ENCODE measurements around the gene PRUNE2.
A peak's percentile ranks its signal among the peaks of the same experiment; 100 is the strongest.
"Not testable (repeated sequence)": the region's sequence is repeated elsewhere in the genome, so short reads cannot be mapped to it uniquely, and the experiment has no call there.

The PRUNE2 gene, protein sequence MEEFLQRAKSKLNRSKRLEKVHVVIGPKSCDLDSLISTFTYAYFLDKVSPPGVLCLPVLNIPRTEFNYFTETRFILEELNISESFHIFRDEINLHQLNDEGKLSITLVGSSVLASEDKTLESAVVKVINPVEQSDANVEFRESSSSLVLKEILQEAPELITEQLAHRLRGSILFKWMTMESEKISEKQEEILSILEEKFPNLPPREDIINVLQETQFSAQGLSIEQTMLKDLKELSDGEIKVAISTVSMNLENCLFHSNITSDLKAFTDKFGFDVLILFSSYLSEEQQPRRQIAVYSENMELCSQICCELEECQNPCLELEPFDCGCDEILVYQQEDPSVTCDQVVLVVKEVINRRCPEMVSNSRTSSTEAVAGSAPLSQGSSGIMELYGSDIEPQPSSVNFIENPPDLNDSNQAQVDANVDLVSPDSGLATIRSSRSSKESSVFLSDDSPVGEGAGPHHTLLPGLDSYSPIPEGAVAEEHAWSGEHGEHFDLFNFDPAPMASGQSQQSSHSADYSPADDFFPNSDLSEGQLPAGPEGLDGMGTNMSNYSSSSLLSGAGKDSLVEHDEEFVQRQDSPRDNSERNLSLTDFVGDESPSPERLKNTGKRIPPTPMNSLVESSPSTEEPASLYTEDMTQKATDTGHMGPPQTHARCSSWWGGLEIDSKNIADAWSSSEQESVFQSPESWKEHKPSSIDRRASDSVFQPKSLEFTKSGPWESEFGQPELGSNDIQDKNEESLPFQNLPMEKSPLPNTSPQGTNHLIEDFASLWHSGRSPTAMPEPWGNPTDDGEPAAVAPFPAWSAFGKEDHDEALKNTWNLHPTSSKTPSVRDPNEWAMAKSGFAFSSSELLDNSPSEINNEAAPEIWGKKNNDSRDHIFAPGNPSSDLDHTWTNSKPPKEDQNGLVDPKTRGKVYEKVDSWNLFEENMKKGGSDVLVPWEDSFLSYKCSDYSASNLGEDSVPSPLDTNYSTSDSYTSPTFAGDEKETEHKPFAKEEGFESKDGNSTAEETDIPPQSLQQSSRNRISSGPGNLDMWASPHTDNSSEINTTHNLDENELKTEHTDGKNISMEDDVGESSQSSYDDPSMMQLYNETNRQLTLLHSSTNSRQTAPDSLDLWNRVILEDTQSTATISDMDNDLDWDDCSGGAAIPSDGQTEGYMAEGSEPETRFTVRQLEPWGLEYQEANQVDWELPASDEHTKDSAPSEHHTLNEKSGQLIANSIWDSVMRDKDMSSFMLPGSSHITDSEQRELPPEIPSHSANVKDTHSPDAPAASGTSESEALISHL (N-terminal part only)

DNA sequence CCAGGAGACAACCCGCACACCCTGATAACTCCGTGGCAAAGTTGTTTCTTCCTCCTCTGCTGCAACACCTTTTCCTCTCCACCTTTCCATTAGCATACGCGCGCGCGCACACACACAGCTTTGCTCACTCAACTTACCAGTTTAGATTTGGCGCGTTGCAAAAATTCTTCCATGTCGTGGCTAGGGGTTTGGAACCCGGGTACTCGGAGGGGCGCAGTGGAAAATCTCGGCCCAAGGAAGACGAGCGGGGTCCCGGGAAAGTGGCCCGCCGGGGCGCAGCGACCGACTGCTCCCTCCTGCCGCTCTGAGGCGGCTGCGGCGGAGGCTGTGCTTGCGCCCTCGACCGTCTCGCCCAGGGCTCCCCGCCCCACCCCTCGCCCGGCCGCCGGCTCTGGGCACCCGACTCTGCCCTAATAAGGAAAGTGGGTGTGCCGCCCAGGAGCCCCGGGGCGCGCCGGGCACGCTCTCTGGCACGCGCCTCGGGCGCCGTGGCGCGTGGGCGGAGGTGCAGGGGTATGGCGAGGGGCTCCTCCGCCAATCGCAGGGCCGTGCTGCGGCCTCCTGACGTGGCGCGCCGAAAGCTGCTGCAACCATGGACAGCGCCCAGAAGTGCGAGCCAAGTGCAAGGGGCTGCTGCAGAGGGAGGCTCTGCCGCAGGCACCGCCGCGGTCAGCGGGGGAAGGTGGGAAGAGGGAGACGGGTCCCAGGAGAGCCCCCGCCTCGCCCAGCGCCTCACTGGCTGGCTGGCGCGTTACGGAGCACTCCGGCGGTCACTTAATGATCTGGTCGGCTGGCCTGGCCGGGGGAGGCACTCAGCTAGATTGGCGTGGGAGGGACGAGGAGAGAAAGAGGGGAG, at the start of gene PRUNE2:
TSS of gene PRUNE2 (minus strand) at position 324 of the 856 bp plus-strand sequence. CDS start at position 173, 151 bp downstream.
- DNase-seq (ENCODE audit: low read depth) = peak; percentile 31

DNA sequence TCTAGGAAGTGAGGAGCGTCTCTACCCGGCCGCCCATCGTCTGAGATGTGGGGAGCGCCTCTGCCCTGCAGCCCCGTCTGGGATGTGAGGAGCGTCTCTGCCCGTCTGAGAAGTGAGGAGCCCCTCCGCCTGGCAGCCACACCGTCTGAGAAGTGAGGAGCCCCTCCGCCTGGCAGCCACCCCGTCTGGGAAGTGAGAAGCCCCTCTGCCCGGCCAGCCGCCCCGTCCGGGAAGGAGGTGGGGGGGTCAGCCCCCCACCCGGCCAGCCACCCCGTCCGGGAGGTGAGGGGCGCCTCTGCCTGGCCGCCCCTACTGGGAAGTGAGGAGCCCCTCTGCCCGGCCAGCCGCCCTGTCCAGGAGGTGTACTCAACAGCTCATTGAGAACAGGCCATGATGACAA, 49.5 kb upstream of the PRUNE2 start:
- not testable (repeated sequence) for DNase-seq (ENCODE audit: low read depth)

DNA sequence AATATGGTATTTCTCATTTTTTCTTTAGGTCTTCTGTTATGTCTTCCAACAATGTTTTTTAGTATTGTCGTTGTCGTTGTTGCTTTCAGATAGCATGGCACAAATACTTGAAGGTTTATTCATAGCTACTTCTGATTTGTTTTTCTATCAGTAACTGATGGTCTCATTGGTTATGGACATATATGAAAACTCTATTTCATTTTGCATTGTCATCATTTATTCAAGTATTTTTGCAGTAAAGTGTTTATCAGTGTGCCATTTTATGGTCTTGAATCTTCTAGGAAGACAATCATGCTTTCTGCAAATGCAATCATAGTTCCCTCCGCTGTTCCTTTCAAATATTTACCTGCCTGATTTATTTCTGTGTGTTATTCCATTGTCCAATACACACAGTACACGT, 44.0 kb upstream of the PRUNE2 start:
- no peak for DNase-seq (ENCODE audit: low read depth)

DNA sequence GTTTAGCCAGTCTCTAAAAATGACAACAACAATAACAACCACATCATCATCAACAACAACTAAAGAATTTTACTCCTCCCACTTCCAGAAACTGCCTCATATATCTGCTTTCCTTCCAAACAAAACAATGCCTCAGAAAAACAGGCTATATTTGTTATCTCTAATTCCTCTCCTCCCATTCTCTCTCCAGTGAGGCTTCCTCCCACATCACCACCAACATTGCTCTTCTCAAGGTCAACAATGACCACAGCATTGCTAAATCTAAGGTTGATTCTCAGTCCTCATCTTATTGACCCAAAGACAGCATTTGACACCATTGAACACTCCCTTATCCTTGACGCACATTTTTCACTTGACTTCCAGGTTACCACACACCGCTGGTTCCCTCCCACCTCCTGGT, 38.1 kb upstream of the PRUNE2 start:
- DNase-seq (ENCODE audit: low read depth) = no peak

DNA sequence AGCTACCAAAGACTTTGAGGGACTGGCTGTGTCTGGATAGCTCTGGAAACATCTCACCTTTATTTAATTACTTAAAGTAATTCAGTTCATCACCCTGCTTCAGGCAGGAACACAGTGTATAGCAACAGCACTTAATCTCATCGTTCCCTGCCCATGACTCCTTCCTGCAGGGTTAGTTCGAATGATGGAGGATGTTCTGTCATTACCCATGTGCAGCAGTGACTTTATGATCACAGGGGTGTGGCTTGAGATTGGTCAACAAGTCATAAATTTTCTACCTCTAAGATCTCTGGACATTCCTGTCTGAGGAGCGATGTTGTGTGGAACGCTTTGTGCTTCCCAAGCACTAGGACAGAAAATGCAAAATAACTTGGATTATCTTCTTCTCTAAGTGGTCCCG, 37.1 kb upstream of the PRUNE2 start:
- no peak for DNase-seq (ENCODE audit: low read depth)

DNA sequence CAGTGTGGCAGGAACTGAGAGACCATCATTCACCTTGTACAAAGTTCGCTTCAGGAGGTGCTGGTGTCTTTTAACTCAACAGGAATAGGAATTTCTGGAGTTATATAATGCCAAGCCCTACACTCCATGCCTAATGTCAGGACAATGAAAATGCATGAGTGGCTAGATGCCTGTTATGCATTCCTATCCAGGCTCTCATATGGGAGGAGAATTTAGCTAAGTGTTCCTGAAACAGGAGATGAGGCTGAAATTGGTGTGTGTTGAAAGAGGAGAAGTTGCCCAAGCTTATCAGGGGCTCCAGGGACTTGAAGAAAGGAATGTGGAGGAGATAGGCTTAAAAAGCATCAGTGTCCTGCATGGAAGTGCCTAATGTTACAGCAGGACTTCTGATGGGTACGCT, 26.8 kb upstream of the PRUNE2 start:
- no peak for DNase-seq (ENCODE audit: low read depth)

DNA sequence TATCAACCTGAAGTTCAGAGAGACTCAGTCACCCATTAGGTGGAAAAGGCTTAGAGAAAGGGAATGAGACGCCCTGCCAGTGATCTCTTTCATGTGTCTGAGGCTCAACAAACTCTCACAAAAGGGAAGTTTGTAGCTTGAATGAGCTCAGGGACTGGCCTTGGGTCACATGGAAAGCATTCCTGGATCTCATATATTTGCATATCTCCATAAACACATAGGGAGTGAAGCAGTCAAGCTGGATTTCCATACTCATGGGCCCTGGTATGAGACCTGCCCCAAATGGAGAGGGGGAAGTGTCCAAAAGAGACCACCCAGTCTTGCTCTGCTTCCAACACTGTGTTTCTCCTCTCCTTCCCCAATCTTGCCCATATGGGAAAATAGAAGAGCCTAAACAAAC, 26.4 kb upstream of the PRUNE2 start:
- DNase-seq (ENCODE audit: low read depth) = no peak

DNA sequence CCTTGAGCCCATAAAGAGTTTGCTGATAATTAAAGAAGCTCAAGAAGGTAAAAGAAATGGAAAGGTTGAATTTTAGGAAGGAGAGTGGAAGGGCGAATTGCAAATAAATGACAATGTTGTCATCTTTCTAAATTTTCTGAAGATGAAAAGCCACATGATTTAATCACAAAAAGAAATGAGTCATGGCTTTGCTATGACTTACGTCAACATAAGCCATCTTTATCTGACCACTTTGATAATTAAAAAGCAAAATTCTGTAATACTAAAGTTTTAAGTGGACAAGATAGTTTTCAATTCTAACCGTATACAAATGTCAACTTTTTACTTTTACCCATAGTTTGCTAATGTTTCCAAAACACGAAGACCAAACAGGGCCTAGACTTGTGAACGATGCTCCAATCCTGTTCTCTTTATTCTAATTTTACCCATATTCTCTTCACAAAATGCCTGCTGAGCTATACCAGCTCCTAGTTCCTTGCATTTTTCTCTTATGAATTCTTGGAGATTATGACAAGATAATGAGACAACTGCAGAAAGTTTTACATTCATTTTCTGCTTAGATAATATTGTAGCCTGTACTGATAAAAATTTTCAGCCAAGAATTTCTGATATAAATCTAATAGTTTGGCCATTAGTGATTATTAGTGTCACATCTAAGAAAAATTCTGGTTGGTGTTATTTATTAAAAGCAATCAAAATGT, 21.8 kb upstream of the PRUNE2 start:
- DNase-seq (ENCODE audit: low read depth) = no peak

DNA sequence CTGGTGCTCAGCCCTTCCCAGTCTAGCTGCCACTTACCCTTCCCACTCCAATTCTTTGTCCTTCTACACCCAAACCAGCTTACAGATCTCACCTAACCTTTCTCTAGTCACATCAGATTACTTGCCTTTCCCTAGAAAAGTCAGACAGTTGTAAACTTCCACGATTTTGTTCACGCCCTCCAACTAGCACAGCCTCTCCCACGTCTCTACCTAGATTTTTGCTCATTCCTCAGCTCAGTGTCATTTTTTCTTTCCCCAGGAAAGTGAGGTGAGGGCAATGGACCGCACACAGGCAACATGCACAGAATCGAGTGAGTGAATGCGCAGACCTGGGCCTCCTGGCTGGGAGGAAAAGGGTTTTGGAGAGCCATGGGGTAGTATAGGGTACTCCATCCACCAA, 20.9 kb upstream of the PRUNE2 start:
- no peak for DNase-seq (ENCODE audit: low read depth)

DNA sequence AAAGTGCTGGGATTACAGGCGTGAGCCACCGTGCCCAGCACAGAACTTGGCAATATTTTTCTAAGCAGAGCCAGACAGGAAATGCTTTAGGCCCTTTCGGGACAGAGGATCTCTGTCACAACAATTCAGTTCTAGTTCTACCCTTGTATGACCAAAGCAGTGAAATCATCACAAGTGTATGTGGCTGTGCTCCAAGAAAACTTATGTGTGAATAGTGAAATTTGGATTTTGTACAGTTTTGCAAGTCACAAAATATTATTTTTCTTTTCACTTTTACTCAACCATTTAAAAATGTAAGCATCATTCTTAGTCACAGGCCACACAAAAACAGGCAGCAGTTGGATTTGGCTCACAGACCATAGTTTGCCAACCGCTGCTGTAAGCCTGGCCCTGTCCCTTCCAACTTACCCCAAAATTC, 20.4 kb upstream of the PRUNE2 start:
- DNase-seq (ENCODE audit: low read depth) = no peak

DNA sequence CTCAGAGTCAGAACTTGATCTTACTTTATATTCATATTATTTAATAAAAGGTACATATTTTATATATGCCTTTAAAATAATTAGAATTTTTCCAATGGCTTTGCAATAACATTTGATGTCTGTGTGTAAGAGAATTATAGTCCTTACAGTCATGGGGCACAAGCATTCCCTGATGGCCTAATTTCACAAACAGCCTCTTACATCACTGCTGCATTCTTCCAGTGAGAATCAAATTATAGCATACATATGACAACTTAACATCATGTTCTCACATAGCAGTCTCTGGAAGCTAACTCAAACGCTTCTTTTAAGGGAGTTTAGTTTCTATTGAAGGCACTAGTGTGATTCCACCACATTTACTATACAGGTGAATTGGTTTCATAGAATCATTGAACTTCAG, 15.3 kb upstream of the PRUNE2 start:
- no peak for DNase-seq (ENCODE audit: low read depth)

DNA sequence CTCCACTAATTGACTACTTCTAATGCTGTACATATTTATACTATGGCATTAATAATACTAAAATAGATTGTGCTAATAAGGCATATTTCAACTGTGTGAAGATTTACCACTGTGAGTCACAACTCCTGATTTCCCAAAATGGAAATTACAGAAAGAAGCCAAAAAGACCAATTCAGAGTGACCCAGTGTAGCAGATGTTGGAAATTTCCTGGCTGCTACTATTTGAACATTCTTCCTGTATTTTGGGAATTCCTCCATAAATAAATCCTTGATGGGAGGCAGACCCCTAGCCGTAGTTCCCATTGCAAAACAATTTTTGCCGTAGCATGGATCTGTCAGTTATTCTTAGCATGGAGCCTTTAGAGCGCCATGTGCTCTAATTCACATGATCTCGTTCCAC, 11.4 kb upstream of the PRUNE2 start:
- DNase-seq (ENCODE audit: low read depth) = no peak

DNA sequence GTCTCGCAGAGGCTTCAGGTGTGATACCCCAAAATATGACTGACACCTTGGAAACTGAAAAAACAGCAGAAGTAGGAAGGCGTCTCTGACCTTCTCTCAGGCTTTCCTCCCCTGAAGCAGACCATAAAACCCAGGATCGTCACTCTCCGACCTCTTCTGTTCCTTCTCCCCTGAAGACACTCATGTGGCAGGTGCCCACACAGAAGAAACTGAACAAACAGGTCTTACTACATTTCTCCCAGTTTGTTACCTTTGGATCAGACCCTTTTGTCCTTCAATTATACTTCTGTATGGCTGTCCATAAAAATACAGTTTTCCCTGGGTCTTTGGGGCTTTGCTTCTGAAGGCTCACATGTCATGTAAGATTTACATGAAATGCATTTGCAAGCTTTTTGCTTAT, 10.3 kb upstream of the PRUNE2 start:
- no peak for DNase-seq (ENCODE audit: low read depth)

DNA sequence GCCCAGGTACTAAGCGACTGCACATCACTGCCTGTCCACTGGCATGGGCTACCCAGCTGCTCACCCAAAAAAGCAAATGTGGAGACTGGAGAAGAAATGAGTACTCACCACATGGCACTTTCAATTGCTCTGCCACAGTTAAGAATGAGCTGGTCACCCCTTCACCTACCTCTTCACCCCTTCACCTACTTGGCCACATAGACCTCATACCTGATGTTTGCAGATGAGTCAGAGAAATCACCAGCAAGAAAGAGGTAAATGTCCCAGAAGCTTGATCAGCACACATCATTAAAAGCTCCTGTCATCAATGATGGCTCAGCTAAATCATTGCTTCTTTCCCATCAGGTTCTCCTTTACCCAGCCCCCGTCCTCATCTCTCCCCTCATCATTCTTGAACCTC, 7.6 kb upstream of the PRUNE2 start:
- no peak for DNase-seq (ENCODE audit: low read depth)

DNA sequence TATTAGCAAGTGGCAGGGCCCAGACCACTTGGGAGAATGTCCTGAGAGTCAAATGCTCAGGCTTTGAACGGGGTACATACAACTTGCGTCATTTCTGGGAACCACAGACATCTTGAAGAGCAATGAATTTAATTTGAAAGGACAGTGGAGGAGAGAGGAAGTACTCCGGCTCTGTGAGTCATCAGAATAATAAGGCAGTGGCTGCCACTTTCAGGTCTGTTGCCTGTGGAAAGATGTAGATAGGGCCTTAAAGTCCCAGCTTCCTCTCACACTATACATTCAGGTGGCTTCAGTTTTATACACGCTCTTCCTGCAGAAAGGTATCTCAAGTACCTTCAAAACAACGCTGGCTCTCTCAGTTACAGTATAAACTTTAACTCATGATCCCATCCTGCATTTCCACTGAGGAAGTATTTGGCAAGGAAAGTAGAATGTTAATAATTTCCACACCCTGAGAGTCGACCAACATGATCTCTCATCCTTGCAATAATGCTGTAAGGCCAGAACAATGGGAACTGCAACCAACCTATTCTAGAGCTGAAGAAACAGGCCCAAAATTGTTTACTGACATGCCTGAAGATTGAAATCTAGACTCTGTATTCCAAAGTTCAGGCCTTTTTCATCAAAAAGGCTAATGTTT, 6.8 kb upstream of the PRUNE2 start:
- DNase-seq (ENCODE audit: low read depth) = no peak

DNA sequence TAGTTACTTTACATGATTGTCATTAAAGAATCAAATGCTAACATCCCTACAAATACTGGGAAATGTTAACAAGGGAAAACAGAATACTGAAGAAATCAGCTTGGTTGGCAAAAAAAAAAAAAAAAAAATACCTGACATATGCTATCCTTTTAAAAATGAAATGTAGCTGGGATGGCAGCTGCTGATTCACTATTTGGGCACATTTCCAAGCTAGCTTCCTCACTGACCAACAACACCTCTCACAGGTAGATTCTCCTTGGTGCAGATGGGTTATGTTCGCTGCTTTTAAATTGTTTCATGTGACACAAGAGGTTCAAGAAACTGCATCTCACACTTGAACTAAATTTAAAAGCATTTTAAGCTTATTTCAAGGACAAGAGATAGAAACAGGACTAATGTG, 6.1 kb upstream of the PRUNE2 start:
- no peak for DNase-seq (ENCODE audit: low read depth)

DNA sequence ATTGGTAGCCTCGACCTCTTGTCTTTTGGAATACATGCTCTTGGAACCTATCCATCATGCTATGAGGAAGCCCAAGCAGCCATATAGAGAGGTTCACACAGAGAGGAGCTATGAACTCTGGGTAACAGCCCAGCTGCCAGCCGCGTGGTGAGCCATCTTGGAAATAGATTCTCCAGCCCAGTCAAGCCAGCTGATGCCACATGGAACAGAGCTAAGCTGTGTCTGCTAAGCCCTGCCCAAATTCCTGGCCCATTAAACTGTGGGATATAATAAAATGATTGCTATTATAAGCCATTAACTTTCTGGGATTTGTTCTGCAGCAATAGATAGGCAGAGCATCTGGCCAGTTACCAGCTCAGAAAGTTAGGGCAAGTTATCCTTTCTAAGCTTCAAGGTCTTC, 4.9 kb upstream of the PRUNE2 start:
- DNase-seq (ENCODE audit: low read depth) = no peak

DNA sequence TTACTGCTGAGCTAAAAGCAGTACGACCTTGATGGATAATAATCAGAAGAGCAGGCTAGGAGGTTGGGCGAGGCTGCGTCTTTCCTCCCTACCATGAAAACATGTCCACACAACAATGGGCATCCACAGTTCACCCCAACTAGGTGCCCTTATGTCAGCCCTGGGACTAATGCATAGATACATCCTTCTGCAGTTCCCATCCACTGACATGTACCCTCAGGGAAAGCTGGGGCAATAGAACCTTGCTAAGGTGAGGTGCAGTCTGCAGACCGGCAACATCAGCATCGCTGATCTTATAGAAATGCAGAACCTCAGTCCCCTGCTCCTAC, 697 bp upstream of the PRUNE2 start:
- DNase-seq (ENCODE audit: low read depth) = no peak

DNA sequence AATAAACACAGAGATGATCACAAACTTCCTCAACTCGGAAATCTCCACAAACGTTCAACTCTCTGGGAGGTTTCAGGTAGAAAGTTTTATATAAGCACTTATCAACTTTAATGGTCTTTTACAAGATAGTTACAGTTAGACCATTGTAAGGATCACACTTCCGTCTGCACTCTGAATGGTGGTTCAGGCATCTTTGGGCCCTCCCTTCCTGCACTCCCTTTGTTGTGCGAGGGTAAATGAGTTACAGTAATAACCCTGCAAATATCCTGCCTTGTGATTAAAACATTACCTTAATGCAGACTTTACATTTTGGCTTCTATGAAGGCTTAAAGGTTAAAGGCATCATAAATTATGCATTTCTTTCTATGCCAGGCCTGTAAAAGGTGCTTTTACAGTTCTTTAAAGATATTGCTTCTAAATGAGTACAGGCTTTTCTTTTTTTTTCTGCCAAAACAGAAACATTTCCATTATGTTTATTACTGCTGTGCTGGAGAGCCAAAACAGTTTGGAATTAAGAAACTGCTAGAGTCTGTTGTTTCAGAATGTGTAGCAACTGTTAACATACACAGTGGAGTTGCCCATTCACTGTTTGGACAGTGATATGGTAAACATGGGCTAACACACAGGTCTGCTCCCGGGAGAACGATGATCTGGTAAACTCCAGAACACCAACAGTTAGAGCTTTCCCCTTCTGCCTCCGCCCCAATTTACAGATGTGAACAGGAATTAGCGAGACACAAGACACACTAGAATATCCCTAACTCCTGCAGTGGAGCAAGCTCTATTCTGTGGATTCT, 1.1 kb downstream of the PRUNE2 start:
- no peak for DNase-seq (ENCODE audit: low read depth)

DNA sequence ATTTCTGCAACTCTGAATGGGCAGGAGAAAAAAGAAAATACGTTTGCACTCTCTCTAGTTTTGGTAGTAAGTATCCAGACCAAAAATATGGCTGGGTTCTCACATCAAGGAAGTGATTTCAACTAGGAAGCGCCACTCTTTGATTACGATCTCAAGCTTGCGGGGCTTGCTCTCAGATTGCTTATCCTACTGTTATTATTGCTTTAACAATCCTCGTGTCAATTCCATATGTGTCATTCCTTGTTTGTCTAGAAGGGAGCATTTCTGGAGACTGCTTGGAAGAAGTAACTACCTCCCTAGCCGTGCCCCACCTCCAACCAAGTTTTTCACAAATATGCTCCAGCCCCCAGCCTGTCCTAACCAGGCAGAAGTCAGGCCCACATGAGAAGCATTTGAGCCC, 3.5 kb downstream of the PRUNE2 start:
- no peak for DNase-seq (ENCODE audit: low read depth)
